Lower leg skin (tissue), 3 donors: Measurements from ENCODE around the gene PSMD5.

Experiments
- POLR2A ChIP-seq, 2 donors: fragments of 450-650 bp; IDR thresholded peaks; one replicate each; pipeline ENCODE4 v1.6.1; 2016 to 2017; ENCODE audit warnings: antibody characterized with exemption in 2 of 2, mild to moderate bottlenecking in 1 of 2, moderate library complexity in 1 of 2
- TF ChIP-seq, protein P1 (sequence below), 3 donors: fragments of 450-650 bp; IDR thresholded peaks; one replicate each; pipeline ENCODE4 v1.5.1; 2016; ENCODE audit warnings: antibody characterized with exemption in 3 of 3, mild to moderate bottlenecking in 3 of 3, moderate library complexity in 2 of 3

GRCh38 chr9:120873512-120873911, 30.8 kb upstream of the PSMD5 start:
- TF ChIP-seq, protein P1, sequence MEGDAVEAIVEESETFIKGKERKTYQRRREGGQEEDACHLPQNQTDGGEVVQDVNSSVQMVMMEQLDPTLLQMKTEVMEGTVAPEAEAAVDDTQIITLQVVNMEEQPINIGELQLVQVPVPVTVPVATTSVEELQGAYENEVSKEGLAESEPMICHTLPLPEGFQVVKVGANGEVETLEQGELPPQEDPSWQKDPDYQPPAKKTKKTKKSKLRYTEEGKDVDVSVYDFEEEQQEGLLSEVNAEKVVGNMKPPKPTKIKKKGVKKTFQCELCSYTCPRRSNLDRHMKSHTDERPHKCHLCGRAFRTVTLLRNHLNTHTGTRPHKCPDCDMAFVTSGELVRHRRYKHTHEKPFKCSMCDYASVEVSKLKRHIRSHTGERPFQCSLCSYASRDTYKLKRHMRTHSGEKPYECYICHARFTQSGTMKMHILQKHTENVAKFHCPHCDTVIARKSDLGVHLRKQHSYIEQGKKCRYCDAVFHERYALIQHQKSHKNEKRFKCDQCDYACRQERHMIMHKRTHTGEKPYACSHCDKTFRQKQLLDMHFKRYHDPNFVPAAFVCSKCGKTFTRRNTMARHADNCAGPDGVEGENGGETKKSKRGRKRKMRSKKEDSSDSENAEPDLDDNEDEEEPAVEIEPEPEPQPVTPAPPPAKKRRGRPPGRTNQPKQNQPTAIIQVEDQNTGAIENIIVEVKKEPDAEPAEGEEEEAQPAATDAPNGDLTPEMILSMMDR (IDR thresholded peaks at IDR 0.05), result no peak
- no peak for TF ChIP-seq POLR2A (IDR thresholded peaks at IDR 0.05)
